Ascending aorta (tissue), 2 donors: ENCODE measurements around the gene ZNF362. TPM values are rescaled to one million over a fixed set of nuclear protein-coding genes. Genes with fewer than 3 reads are reported as not detected.
A peak's percentile ranks its signal among the peaks of the same experiment; 100 is the strongest.

Source experiments
- DNase-seq, 2 donors: peaks; one replicate each; pipeline ENCODE4 v3.0.0-alpha.2; 2019; ENCODE audit warnings: low spot score in 2 of 2
- H3K27ac ChIP-seq, 2 donors: fragments of 200-600 bp; sonication (generic); one replicate each; pipeline ENCODE4 v1.5.1; 2016 to 2017; ENCODE audit warnings: mild to moderate bottlenecking in 1 of 2
- H3K27me3 ChIP-seq: fragments of 200-600 bp; sonication (generic); one replicate; pipeline ENCODE4 v1.5.1; 2017
- H3K36me3 ChIP-seq, 2 donors: fragments of 200-600 bp; sonication (generic); one replicate each; pipeline ENCODE4 v1.5.1; 2016
- H3K4me1 ChIP-seq, 2 donors: fragments of 200-600 bp; sonication (generic); one replicate each; pipeline ENCODE4 v1.5.1; 2016 to 2017; ENCODE audit warnings: mild to moderate bottlenecking in 1 of 2
- H3K4me3 ChIP-seq, 2 donors: fragments of 200-600 bp; sonication (generic); one replicate each; pipeline ENCODE4 v1.5.1; 2016 to 2017; ENCODE audit warnings: mild to moderate bottlenecking in 1 of 2
- H3K9me3 ChIP-seq, 2 donors: fragments of 200-600 bp; sonication (generic); one replicate each; pipeline ENCODE4 v1.5.1; 2016
- intact Hi-C: fragments of 100-400 bp; cut with DNase I; formaldehyde crosslinking; loops from one replicate; pipeline ENCODE4 v1.15.1; 2023
- total RNA-seq: library from RNA; depleted of rRNA; stranded (reverse); fragments of >200 nt; gene quantifications from one replicate; pipeline ENCODE4 v1.1.0, GENCODE V29; 2016
- TF ChIP-seq, protein P1 (sequence below), 3 experiments: fragments of 200-600 bp in 2 of 3; fragments of 450-650 bp in 1 of 3; sonication (generic) in 2 of 3; IDR thresholded peaks; one replicate each; pipeline ENCODE4 v1.5.1; 2016 to 2019; ENCODE audit warnings: antibody characterized with exemption in 3 of 3, mild to moderate bottlenecking in 1 of 3, moderate library complexity in 1 of 3

ZNF362 gene
- total RNA-seq, 1 donor from 2014 or later, result 34.4 TPM

GRCh38 chr1:33322870-33323585, 66.7 kb downstream of the ZNF362 start:
- no peak for DNase-seq
- TF ChIP-seq, protein P1, sequence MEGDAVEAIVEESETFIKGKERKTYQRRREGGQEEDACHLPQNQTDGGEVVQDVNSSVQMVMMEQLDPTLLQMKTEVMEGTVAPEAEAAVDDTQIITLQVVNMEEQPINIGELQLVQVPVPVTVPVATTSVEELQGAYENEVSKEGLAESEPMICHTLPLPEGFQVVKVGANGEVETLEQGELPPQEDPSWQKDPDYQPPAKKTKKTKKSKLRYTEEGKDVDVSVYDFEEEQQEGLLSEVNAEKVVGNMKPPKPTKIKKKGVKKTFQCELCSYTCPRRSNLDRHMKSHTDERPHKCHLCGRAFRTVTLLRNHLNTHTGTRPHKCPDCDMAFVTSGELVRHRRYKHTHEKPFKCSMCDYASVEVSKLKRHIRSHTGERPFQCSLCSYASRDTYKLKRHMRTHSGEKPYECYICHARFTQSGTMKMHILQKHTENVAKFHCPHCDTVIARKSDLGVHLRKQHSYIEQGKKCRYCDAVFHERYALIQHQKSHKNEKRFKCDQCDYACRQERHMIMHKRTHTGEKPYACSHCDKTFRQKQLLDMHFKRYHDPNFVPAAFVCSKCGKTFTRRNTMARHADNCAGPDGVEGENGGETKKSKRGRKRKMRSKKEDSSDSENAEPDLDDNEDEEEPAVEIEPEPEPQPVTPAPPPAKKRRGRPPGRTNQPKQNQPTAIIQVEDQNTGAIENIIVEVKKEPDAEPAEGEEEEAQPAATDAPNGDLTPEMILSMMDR (IDR thresholded peaks at IDR 0.05), result no peak
- Histone ChIP-seq H3K36me3 (peaks cover 57 to 60% of the 10 kb centered on the region in 2 donors), H3K27ac (no peak overlapping the region), H3K4me3 (no peak overlapping the region), H3K9me3 (no peaks in the 10 kb centered on the region), H3K27me3 (no peaks in the 10 kb centered on the region), H3K4me1 (peaks cover 0 to 9% of the 10 kb centered on the region in 2 donors)
- intact Hi-C loops, result no loop called here

DNA sequence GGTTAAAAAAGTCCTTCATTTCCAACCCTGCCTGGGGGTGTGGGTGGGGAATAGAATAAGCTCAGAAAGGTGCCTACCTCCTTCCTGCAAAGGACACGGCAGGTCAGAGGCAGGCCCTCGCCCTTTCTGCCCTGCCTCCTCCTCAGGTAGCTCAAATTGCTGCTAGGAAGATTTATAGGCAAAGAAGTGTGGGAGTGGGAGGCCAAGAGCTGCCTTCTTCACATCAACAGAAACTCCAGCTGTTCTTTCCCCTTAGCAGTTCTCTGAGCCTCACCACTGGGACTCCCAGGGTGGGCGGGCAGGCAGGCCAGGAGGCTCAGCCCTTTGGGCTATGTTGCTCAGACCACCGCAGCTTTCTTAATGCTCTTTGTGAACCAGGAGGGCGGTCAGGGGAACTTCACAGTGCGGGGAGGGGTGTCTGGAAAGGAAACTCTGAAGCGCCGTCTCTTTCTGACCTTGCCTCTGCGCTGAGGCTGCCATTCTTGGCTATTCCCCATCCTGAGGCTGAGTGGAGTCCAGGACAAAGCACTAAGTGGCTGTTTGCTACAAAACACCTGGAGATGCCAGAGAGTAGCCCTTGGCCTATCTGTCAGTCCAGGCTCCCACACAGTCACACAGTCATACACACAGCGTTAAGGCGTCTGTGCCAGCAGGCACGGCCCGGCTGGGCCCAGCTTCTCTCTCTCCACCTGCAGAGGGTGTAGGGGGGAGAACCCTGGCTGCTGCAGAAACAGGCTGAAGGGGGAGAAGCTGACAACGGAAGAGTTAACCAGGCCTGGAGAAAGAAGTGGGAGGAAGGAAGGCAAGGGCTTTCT, 67.6 kb downstream of the ZNF362 start:
- TF ChIP-seq, protein P1 (IDR thresholded peaks at IDR 0.05), result no peak
- Histone ChIP-seq H3K4me1 (peaks cover 0 to 16% of the 10 kb centered on the region in 2 donors), H3K9me3 (no peaks in the 10 kb centered on the region), H3K27ac (peak overlapping the region in 1 of 2 donors; percentile 6), H3K4me3 (no peak overlapping the region), H3K27me3 (no peaks in the 10 kb centered on the region), H3K36me3 (peaks cover 65 to 68% of the 10 kb centered on the region in 2 donors)
- intact Hi-C loops, result no loop called here
- DNase-seq, result no peak

GRCh38 chr1:33324677-33325575, 68.6 kb downstream of the ZNF362 start:
- H3K27ac ChIP-seq, result peak overlapping the region; percentile 6 to 20
- peaks cover 76 to 79% of the 10 kb centered on the region in 2 donors for H3K36me3 ChIP-seq
- peaks cover 0 to 16% of the 10 kb centered on the region in 2 donors for H3K4me1 ChIP-seq
- no peak for DNase-seq
- TF ChIP-seq, protein P1 (IDR thresholded peaks at IDR 0.05), result no peak
- intact Hi-C loops, result no loop called here
- no peak overlapping the region for H3K4me3 ChIP-seq
- H3K9me3 ChIP-seq, result no peaks in the 10 kb centered on the region
- H3K27me3 ChIP-seq, result no peaks in the 10 kb centered on the region

DNA sequence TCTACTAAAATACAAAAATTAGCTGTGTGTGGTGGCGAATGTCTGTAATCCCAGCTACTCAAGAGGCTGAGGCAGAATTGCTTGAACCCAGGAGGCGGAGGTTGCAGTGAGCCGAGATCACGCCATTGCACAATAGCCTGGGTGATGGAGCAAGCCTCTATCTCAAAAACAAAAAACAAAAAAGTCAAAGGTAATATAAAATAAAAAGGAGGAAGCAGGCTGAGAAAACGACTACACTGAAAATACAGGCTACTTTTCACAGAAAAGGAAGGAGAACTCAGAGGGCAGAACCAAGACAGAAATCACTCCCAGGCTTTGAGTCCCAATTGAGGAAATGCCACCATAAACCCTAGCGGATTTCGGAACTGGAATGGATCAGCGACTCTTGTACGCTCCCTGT, 70.5 kb downstream of the ZNF362 start:
- no peak for DNase-seq

More for the DNA sequence above, 70.5 kb downstream of the ZNF362 start:
- intact Hi-C loops, result no loop called here
- Histone ChIP-seq H3K4me3 (no peak overlapping the region), H3K9me3 (no peaks in the 10 kb centered on the region), H3K27me3 (no peaks in the 10 kb centered on the region), H3K4me1 (peaks cover 3 to 21% of the 10 kb centered on the region in 2 donors), H3K36me3 (peaks cover 94% of the 10 kb centered on the region in 2 donors), H3K27ac (peak overlapping the region in 1 of 2 donors; percentile 26)
- TF ChIP-seq, protein P1 (IDR thresholded peaks at IDR 0.05), result no peak
